HepG2 (cell line): ENCODE results near the gene RNF149. TPM values are rescaled to one million over a fixed set of nuclear protein-coding genes. Genes with fewer than 3 reads are reported as not detected.
A peak's percentile ranks its signal among the peaks of the same experiment; 100 is the strongest.

Source experiments
- ELF3 ChIP-seq: IDR thresholded peaks from 2 replicates; pipeline ENCODE4 v1.6.1; 2016; ENCODE audit warnings: missing genetic modification reagents, missing compliant biosample characterization
- FIP1L1 ChIP-seq: fragments of 200-400 bp; formaldehyde crosslinking; IDR thresholded peaks from 2 replicates; pipeline ENCODE4 v1.6.1; 2018; ENCODE audit warnings: low read depth, mild to moderate bottlenecking, low read length, moderate library complexity, borderline replicate concordance; ENCODE audit not compliant: insufficient read depth
- GLI4 ChIP-seq: sonication (generic); formaldehyde crosslinking; IDR thresholded peaks from 2 replicates; pipeline ENCODE4 v1.5.1; 2020; ENCODE audit warnings: missing genetic modification reagents, mild to moderate bottlenecking, moderate library complexity, borderline replicate concordance
- KLF9 ChIP-seq: IDR thresholded peaks from 2 replicates; pipeline ENCODE4 v1.6.1; 2016; ENCODE audit warnings: low read depth
- PHF8 ChIP-seq: sonication (generic); formaldehyde crosslinking; IDR thresholded peaks from 2 replicates; pipeline ENCODE4 v1.5.0; 2020; ENCODE audit warnings: missing genetic modification reagents
- REPIN1 ChIP-seq: sonication (generic); formaldehyde crosslinking; IDR thresholded peaks from 2 replicates; pipeline ENCODE4 v1.8.0; 2022; ENCODE audit warnings: missing genetic modification reagents, low read depth, mild to moderate bottlenecking, borderline replicate concordance
- RFXANK ChIP-seq: IDR thresholded peaks from 2 replicates; pipeline ENCODE4 v1.6.1; 2016
- TBP ChIP-seq: sonication (generic); formaldehyde crosslinking; IDR thresholded peaks from 2 replicates; pipeline ENCODE4 v1.5.0; 2020; ENCODE audit warnings: missing genetic modification reagents
- TBX3 ChIP-seq: fragments of 450-650 bp; IDR thresholded peaks from 2 replicates; pipeline ENCODE4 v1.6.1; 2017; ENCODE audit warnings: antibody characterized with exemption, mild to moderate bottlenecking, inconsistent platforms, borderline replicate concordance
- TEAD3 ChIP-seq: optimal IDR thresholded peaks from 2 replicates; pipeline ENCODE3; 2016; ENCODE audit warnings: borderline replicate concordance
- ZNF234 ChIP-seq: sonication (generic); formaldehyde crosslinking; conservative IDR thresholded peaks from 2 replicates; pipeline ENCODE4 v1.5.1; 2020; ENCODE audit warnings: mild to moderate bottlenecking, missing genetic modification reagents
- ZNF543 ChIP-seq: sonication (generic); formaldehyde crosslinking; IDR thresholded peaks from 2 replicates; pipeline ENCODE4 v1.4.0; 2020; ENCODE audit warnings: mild to moderate bottlenecking, missing genetic modification reagents
- ZNF773 ChIP-seq: sonication (generic); formaldehyde crosslinking; IDR thresholded peaks from 2 replicates; pipeline ENCODE4 v1.4.0; 2020; ENCODE audit warnings: missing genetic modification reagents, borderline replicate concordance
- ZNF879 ChIP-seq: sonication (generic); formaldehyde crosslinking; IDR thresholded peaks from 2 replicates; pipeline ENCODE4 v1.8.1; 2023; ENCODE audit warnings: missing genetic modification reagents
- polyA plus RNA-seq, 8 experiments: library from polyadenylated mRNA; depleted of rRNA in 3 of 8; stranded (reverse) in 7 of 8; unstranded in 1 of 8; fragments of >200 nt; fragmentation: Illumina TruSeq in 4 of 8; extraction: Trizol in 4 of 8; gene quantifications; 2 replicates each; pipeline versions ENCODE4 v1.2.1 to v1.2.3, GENCODE V29; 2011 to 2016; ENCODE audit warnings: low read depth in 4 of 8, missing spikeins in 1 of 8, mixed read lengths in 1 of 8; ENCODE audit not compliant: insufficient read depth in 1 of 8
- total RNA-seq, 5 experiments: library from RNA; depleted of rRNA; stranded (reverse); fragments of >200 nt; fragmentation: Illumina TruSeq; extraction: Trizol; gene quantifications; 2 replicates each; pipeline ENCODE4 v1.2.3, GENCODE V29; 2016; ENCODE audit warnings: low read depth in 1 of 5
- TF ChIP-seq, protein P1 (sequence below): sonication (generic); formaldehyde crosslinking; IDR thresholded peaks from 2 replicates; pipeline ENCODE4 v1.4.0; 2020; ENCODE audit warnings: missing genetic modification reagents, borderline replicate concordance
- TF ChIP-seq, protein P2 (sequence below): sonication (generic); IDR thresholded peaks from 2 replicates; pipeline ENCODE4 v1.6.1; 2016; ENCODE audit warnings: low read depth, borderline replicate concordance
- TF ChIP-seq, protein P3 (sequence below): sonication (generic); formaldehyde crosslinking; IDR thresholded peaks from 2 replicates; pipeline ENCODE4 v1.5.0; 2020; ENCODE audit warnings: mild to moderate bottlenecking, missing genetic modification reagents
- TF ChIP-seq, protein P4 (sequence below), 2 experiments: fragments of 450-650 bp in 1 of 2; sonication (generic) in 1 of 2; formaldehyde crosslinking; IDR thresholded peaks; 2 replicates each; pipeline versions ENCODE4 v1.5.0 to v1.8.0; 2020 to 2022; ENCODE audit warnings: mild to moderate bottlenecking in 1 of 2, missing genetic modification reagents in 1 of 2
- TF ChIP-seq, protein P5 (sequence below): IDR thresholded peaks from 2 replicates; pipeline ENCODE4 v1.6.1; 2016
- TF ChIP-seq, protein P6 (sequence below): sonication (generic); formaldehyde crosslinking; IDR thresholded peaks from 2 replicates; pipeline ENCODE4 v1.4.0; 2020; ENCODE audit warnings: missing genetic modification reagents

RNF149 gene
- total and polyA plus RNA-seq, 2 of the 13 experiments (the other 11 are each of a cell fraction or from before 2014, with no cell fraction given): 87.6 to 109 TPM

DNA sequence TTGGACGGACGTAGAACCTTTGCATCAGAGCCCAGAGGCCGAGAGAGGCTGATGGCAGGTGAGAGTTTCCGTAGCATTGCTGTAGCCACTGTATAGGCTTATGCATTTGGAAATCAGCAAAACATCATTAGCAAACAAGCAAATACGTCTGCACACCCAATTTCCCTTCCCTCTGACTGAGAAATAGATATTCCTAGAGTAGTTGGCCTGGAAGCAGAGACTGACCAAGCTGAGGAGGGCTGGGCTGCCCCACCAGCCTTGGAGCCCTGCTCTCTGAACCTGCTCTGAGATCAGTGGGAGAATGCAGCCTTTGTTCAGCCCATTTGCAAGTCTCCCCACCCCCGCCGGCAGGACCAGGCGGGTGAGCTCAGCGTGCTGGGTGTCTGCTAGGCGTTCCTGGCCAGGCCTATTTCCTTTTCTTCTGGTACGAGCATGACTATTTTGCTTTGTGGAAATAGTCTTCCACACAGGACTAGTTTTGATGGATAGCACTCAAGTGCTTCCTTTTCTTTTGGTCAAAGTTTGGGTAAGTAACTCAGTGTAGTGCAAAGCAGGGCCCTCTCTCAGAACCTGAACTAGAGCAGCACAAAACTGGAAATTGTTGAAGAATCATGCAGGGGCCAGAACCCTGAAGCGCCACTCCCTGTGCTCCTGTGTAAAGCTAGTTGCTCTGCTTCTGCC, 21.9 kb upstream of the RNF149 start (continued):
- no peak for TF ChIP-seq TBP (CRISPR knock-in tag)
- no peak for TF ChIP-seq KLF9 (CRISPR knock-in tag)
- no peak for TF ChIP-seq GLI4 (CRISPR knock-in tag)
- TF ChIP-seq, protein P1, sequence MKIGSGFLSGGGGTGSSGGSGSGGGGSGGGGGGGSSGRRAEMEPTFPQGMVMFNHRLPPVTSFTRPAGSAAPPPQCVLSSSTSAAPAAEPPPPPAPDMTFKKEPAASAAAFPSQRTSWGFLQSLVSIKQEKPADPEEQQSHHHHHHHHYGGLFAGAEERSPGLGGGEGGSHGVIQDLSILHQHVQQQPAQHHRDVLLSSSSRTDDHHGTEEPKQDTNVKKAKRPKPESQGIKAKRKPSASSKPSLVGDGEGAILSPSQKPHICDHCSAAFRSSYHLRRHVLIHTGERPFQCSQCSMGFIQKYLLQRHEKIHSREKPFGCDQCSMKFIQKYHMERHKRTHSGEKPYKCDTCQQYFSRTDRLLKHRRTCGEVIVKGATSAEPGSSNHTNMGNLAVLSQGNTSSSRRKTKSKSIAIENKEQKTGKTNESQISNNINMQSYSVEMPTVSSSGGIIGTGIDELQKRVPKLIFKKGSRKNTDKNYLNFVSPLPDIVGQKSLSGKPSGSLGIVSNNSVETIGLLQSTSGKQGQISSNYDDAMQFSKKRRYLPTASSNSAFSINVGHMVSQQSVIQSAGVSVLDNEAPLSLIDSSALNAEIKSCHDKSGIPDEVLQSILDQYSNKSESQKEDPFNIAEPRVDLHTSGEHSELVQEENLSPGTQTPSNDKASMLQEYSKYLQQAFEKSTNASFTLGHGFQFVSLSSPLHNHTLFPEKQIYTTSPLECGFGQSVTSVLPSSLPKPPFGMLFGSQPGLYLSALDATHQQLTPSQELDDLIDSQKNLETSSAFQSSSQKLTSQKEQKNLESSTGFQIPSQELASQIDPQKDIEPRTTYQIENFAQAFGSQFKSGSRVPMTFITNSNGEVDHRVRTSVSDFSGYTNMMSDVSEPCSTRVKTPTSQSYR (CRISPR knock-in tag): peak; percentile 87
- peak; percentile 58 for TF ChIP-seq PHF8 (CRISPR knock-in tag)
- TF ChIP-seq, protein P2, sequence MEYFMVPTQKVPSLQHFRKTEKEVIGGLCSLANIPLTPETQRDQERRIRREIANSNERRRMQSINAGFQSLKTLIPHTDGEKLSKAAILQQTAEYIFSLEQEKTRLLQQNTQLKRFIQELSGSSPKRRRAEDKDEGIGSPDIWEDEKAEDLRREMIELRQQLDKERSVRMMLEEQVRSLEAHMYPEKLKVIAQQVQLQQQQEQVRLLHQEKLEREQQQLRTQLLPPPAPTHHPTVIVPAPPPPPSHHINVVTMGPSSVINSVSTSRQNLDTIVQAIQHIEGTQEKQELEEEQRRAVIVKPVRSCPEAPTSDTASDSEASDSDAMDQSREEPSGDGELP: no peak; the same call in 1 of the 2 replicates
- TF ChIP-seq, protein P3, sequence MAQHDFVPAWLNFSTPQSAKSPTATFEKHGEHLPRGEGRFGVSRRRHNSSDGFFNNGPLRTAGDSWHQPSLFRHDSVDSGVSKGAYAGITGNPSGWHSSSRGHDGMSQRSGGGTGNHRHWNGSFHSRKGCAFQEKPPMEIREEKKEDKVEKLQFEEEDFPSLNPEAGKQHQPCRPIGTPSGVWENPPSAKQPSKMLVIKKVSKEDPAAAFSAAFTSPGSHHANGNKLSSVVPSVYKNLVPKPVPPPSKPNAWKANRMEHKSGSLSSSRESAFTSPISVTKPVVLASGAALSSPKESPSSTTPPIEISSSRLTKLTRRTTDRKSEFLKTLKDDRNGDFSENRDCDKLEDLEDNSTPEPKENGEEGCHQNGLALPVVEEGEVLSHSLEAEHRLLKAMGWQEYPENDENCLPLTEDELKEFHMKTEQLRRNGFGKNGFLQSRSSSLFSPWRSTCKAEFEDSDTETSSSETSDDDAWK (CRISPR knock-in tag): no peak
- no peak for TF ChIP-seq ZNF234
- no peak for TF ChIP-seq ZNF879 (CRISPR knock-in tag)
- peak; percentile 55 for TF ChIP-seq TEAD3 (CRISPR knock-in tag)
- TF ChIP-seq, protein P4, sequence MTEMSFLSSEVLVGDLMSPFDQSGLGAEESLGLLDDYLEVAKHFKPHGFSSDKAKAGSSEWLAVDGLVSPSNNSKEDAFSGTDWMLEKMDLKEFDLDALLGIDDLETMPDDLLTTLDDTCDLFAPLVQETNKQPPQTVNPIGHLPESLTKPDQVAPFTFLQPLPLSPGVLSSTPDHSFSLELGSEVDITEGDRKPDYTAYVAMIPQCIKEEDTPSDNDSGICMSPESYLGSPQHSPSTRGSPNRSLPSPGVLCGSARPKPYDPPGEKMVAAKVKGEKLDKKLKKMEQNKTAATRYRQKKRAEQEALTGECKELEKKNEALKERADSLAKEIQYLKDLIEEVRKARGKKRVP (CRISPR knock-in tag; IDR thresholded peaks at IDR 0.05): no peak
- TF ChIP-seq RFXANK (CRISPR knock-in tag): no peak
- TF ChIP-seq, protein P5, sequence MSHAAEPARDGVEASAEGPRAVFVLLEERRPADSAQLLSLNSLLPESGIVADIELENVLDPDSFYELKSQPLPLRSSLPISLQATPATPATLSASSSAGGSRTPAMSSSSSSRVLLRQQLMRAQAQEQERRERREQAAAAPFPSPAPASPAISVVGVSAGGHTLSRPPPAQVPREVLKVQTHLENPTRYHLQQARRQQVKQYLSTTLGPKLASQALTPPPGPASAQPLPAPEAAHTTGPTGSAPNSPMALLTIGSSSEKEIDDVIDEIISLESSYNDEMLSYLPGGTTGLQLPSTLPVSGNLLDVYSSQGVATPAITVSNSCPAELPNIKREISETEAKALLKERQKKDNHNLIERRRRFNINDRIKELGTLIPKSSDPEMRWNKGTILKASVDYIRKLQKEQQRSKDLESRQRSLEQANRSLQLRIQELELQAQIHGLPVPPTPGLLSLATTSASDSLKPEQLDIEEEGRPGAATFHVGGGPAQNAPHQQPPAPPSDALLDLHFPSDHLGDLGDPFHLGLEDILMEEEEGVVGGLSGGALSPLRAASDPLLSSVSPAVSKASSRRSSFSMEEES: peak; percentile 42; the same call in 1 of the 2 replicates
- TF ChIP-seq ELF3: peak; percentile 90
- TF ChIP-seq ZNF543 (CRISPR knock-in tag): peak; percentile 86
- TF ChIP-seq, protein P6, sequence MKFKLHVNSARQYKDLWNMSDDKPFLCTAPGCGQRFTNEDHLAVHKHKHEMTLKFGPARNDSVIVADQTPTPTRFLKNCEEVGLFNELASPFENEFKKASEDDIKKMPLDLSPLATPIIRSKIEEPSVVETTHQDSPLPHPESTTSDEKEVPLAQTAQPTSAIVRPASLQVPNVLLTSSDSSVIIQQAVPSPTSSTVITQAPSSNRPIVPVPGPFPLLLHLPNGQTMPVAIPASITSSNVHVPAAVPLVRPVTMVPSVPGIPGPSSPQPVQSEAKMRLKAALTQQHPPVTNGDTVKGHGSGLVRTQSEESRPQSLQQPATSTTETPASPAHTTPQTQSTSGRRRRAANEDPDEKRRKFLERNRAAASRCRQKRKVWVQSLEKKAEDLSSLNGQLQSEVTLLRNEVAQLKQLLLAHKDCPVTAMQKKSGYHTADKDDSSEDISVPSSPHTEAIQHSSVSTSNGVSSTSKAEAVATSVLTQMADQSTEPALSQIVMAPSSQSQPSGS: peak; percentile 35; the same call in 1 of the 2 replicates
- peak; percentile 72; the same call in 1 of the 2 replicates for TF ChIP-seq REPIN1 (CRISPR knock-in tag)
- TF ChIP-seq FIP1L1: no peak
- TF ChIP-seq ZNF773: no peak
- no peak for TF ChIP-seq TBX3
